Measurements from ENCODE around the gene OSCAR.

OSCAR gene, protein sequence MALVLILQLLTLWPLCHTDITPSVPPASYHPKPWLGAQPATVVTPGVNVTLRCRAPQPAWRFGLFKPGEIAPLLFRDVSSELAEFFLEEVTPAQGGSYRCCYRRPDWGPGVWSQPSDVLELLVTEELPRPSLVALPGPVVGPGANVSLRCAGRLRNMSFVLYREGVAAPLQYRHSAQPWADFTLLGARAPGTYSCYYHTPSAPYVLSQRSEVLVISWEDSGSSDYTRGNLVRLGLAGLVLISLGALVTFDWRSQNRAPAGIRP

GRCh38 chr19:54100561-54100960 lies at the start of gene OSCAR:
TSS of gene OSCAR (minus strand) at chr19:54100803. CDS start at chr19:54100792, 11 bp downstream.
- no peak for DNase-seq

DNA sequence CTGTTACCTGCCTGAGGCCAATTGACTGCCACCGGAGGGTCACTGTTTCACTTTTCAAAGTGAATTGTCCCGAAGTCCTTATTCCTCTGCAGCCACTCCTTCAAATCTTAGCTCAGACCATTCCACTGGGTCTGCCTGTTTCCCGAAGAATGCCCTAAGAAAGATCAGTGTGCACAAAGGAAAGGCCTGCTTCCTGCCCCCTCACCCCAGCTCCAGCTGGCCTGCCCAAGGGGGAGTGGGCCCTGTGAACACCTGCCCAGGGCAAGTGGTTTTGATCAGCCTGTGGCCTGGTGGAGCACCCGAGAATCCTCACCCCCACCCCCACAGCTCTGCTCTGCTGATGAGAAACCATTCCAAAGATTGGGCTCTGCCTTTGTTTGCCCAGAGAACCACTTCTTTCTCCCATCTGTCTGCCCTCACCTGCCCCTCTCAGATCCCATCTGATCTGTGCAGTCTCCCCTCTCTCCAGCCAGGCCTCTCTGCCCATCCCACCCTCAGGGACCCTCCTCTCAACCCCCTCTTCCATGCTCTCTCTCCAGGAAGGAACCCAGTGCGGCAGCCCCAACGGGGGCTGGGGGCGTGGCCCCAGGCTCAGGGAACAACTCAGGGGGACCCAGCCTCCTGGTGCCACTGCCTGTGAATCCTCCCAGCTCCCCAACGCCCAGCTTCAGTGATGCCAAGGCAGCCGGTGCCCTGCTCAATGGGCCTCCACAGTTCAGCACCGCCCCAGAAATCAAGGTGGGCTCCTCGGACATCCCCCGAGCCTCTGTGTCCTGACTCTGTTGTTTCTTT lies 48.6 kb upstream of the OSCAR start:
- DNase-seq: no peak

DNA sequence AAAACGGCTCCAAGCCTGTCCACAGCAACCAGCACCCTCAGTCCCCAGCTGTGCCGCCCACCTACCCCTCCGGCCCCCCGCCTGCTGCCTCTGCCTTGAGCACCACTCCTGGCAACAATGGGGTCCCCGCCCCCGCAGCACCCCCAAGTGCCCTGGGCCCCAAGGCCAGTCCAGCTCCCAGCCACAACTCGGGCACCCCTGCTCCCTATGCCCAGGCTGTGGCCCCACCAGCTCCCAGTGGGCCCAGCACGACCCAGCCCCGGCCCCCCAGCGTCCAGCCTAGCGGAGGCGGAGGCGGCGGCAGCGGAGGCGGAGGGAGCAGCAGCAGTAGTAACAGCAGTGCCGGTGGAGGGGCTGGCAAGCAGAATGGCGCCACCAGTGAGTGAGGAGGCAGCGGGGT lies 47.6 kb upstream of the OSCAR start:
- no peak for DNase-seq

DNA sequence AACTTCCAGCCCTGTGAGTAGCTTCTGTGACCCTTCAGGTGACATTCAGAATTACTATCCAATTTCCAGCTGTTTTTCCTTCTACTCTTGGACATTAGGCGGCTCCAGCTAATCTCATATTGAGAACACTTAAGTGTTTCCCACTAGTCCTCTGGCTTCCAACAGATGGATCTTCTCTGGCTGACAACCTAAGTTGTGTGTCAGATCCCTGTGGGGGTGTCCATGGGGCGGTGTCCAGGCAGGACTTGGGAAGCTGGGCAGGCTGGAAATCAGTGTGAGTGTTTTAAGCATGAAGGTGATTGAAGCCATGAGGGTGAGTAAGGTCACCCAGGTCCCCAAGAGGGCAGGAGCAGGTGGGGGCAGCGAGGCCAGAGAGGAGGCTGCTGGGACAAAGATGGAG lies 47.1 kb upstream of the OSCAR start:
- no peak for DNase-seq

GRCh38 chr19:54145541-54146158 lies 45.0 kb upstream of the OSCAR start:
- DNase-seq: no peak

DNA sequence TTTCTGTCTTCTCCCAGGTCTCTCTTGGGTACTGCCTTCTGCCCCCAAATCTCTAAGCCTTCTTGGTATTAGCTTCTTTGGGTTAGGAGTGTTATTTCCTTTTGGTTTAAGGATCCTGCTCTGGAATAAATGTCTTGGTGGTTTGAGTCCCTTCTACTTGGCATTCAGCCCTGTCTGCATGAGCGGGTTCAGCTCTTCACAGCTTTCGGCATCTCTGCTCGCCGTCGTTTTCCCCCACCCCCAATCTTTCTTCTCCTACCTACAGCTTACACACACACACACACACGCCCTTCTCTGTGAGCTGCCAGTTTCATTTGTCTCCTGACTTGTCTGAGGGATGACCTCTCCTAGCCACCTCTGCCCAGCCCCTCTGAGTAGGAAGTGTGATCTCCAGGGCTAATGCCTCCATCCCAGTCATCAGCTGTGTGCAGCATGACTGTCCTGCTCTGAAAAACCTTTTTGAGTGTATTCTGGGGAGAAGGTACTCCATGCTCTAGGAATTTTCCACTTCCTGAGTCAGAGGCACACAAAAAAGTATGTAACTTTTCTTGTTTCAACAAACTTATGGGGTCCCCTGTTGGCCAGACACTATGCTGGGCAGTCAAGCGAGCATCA lies 41.7 kb upstream of the OSCAR start:
- DNase-seq: no peak

GRCh38 chr19:54141356-54141755 lies 40.8 kb upstream of the OSCAR start:
- DNase-seq: no peak

GRCh38 chr19:54138489-54139256 lies 38.1 kb upstream of the OSCAR start:
- no peak for DNase-seq

GRCh38 chr19:54137699-54138488 lies 37.3 kb upstream of the OSCAR start, which contains the start of gene CNOT3:
TSS of gene CNOT3 (plus strand) at chr19:54137762. CDS start at chr19:54142979, 5,217 bp downstream.
- no peak for DNase-seq

DNA sequence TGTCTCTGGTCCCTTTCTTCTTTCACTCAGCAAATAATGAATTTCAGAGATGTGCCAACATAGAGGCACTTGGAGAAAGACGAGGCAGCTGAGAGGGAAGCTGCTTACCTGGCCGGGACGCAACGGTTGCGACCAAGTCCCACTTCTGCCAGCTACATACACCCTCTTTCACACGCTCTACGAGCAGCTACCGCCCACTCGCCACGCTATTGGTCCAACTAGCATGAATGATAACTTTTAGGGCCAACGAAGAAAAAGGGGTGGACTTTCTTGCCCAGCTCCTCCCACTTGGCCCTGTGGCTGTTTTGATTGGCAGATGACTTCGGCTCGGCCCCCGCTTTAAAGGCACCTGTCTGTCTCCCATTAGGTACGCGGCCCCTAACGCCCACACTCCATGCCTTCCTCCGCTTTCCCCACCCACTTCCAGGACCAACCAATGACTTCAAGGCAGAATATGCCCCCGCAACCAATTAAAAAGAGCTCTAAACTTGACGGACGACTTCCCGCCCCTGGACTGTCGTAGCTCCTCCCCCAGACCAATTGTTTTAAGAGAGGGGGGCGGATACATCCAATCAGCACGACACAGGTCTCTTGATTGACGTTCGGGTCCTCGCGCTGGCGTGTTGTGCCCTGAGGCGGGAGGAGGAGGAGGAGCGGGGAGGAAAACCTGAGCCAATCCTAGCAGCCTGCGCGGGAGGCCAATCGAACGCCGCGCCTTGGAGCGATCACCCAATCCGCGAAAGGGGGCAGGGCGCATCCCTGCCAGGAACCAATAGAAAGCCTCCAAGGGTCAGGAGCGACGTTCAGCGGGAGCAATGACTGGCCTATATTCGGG lies 36.5 kb upstream of the OSCAR start:
- peak; percentile 99 for DNase-seq

DNA sequence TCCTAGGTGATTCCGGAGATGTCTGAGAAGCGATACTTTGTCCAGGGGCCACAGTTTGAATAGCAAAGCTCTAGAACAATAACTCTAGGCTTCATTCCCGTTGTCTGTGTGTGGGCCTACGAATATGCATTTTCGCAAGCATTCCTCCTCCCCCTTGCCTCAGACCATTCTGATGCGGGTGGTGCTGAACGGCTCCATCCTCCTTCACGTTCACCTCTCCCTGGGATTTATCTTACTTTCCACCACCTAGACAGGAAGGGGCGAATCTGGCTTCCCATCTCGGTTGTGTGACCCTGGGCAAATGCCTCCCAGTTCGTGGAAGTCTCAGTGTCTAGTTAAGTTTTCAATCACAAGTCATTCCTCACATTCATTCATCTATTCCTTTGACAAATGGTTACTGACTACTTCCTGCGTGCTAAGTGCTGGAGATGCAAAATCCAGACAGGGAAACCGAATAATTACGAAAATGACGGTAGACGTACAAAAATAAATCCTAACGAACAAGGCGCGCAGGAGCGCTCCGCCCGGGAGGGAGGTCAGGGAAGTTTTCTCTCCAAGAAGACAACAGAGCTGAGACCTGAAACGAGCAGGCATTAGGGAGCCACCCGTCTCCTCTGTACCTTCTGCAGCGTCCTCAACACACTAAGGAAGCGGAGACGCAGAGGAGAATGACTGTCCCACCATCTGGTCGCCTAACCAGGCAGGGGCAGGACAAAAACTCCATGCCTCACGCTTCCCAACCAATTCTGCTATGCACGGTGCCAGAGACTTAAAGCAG lies 35.7 kb upstream of the OSCAR start:
- DNase-seq: no peak

- DNase-seq: no peak
These were observed 33.5 kb upstream of the OSCAR start for GRCh38 chr19:54133957-54134590.

DNA sequence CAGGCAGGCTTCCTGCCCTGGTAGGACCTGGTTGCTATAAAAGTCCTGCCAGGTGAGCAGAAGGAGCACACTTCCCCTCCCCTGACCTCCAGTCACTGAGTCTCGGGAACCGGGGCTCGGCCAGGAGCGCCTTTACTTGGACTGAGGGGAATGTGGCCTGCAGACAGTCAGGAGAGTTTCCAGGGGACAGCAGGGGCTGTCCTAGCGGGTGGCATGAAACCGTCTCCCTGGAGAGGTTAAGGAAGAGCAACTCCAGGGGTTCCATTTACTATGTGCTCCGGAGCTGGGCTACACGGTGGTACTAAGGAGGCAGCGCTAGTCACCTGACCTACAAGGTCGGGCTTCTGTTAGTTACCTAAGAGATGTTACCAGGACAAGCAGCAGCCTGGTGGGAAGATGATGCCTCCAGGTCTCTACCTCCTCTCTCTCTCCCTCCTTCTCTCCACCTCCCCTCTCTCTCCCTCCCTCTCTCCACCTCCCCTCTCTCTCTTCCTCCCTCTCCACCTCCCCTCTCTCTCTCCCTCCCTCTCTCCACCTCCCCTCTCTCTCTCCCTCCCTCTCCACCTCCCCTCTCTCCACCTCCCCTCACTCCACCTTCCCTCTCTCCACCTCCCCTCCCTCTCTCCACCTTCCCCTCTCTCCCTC lies 32.8 kb upstream of the OSCAR start:
- DNase-seq: peak; percentile 3

DNA sequence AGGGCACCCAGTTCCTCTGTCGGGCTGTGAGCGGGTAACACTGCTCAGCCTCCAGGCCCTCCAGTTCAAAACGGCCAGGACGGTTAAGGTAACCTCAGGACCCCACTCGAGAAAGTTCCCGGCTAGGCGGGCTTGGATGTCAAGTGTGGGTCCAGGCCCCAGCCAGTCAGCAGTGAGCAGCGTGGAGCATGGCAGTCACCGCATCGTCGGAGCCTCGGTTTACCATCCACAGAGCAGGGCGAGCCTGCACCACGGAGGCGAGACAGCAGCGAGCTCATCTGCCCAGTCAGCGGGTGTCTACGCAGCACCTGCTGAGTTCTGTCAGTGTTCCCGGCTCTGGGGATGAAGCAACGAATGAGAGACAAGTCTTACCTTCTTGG lies 29.0 kb upstream of the OSCAR start:
- no peak for DNase-seq

GRCh38 chr19:54128796-54129616 lies 28.4 kb upstream of the OSCAR start:
- DNase-seq: no peak

- DNase-seq: no peak
These were observed 27.8 kb upstream of the OSCAR start for GRCh38 chr19:54128441-54128725.

DNA sequence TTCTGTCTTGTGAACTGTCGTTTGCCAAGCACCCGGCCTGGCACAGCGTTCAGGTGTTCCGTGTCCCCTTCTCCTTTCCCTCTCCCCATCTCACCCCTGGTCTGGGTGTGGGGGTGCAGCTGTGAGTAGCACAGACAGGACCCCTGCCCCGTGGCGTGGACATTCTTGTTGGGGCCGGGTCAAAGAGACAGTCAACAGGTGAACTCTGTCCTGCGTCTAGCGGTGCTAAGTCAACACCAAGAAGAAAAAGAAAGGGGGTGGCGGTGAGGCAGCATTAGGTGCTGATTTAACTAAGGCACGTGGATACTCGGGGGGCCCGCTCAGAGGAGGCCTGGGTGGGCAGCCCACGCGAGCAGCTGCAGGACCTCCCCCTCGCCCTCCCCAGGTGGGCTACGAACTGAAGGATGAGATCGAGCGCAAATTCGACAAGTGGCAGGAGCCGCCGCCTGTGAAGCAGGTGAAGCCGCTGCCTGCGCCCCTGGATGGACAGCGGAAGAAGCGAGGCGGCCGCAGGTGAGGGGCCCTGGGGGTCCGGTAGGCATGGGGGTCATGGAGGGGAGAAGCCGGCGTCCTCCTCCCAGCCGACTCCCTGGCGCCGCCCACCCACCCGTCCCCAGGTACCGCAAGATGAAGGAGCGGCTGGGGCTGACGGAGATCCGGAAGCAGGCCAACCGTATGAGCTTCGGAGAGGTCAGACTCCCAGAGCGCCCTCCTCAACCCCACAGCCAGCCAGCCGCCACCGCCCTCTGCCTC lies 27.3 kb upstream of the OSCAR start:
- DNase-seq: no peak

- DNase-seq: no peak
These were observed 25.1 kb upstream of the OSCAR start for GRCh38 chr19:54125713-54126112.
